ENCODE results near the gene ARID5B.

ARID5B gene

GRCh38 chr10:62007145-62007544 is 105.6 kb downstream of the ARID5B start:
- TF ChIP-seq ZFX (IDR thresholded peaks at IDR 0.05; ENCODE audit: borderline replicate concordance) (no peak), CTCF (IDR thresholded peaks at IDR 0.05) (no peak)

GRCh38 chr10:62008196-62008595 is 106.7 kb downstream of the ARID5B start:
- TF ChIP-seq CTCF (IDR thresholded peaks at IDR 0.05) (no peak), ZFX (IDR thresholded peaks at IDR 0.05; ENCODE audit: borderline replicate concordance) (no peak)
- H3K27ac ChIP-seq, result peak overlapping the region; percentile 14; the same call in 1 of the 2 replicates

More at GRCh38 chr10:62007145-62007544, 105.6 kb downstream of the ARID5B start:
- no peak overlapping the region for H3K27ac ChIP-seq

GRCh38 chr10:62008946-62009345 is 107.4 kb downstream of the ARID5B start:
- TF ChIP-seq ZFX (IDR thresholded peaks at IDR 0.05; ENCODE audit: borderline replicate concordance) (no peak), CTCF (IDR thresholded peaks at IDR 0.05) (no peak)
- H3K27ac ChIP-seq, result no peak overlapping the region

- TF ChIP-seq ZFX (IDR thresholded peaks at IDR 0.05; ENCODE audit: borderline replicate concordance), result no peak
- no peak for TF ChIP-seq CTCF (IDR thresholded peaks at IDR 0.05)
- H3K27ac ChIP-seq, result peak overlapping the region; percentile 41; the same call in 1 of the 2 replicates
These were observed 108.9 kb downstream of the ARID5B start for GRCh38 chr10:62010366-62010765.

- H3K27ac ChIP-seq, result peak overlapping the region; percentile 41
- TF ChIP-seq ZFX (IDR thresholded peaks at IDR 0.05; ENCODE audit: borderline replicate concordance) (no peak), CTCF (IDR thresholded peaks at IDR 0.05) (no peak)
These were observed 110.1 kb downstream of the ARID5B start for GRCh38 chr10:62011558-62011957.

- TF ChIP-seq CTCF (IDR thresholded peaks at IDR 0.05) (no peak), ZFX (IDR thresholded peaks at IDR 0.05; ENCODE audit: borderline replicate concordance) (no peak)
- peak overlapping the region; percentile 41 for H3K27ac ChIP-seq
These were observed 110.8 kb downstream of the ARID5B start for GRCh38 chr10:62012318-62012717.

GRCh38 chr10:62014510-62014909 is 113.0 kb downstream of the ARID5B start:
- TF ChIP-seq CTCF (IDR thresholded peaks at IDR 0.05) (no peak), ZFX (IDR thresholded peaks at IDR 0.05; ENCODE audit: borderline replicate concordance) (no peak)
- H3K27ac ChIP-seq, result peak overlapping the region; percentile 89
